ENCODE results near the gene TIMP3.

TIMP3 gene

DNA sequence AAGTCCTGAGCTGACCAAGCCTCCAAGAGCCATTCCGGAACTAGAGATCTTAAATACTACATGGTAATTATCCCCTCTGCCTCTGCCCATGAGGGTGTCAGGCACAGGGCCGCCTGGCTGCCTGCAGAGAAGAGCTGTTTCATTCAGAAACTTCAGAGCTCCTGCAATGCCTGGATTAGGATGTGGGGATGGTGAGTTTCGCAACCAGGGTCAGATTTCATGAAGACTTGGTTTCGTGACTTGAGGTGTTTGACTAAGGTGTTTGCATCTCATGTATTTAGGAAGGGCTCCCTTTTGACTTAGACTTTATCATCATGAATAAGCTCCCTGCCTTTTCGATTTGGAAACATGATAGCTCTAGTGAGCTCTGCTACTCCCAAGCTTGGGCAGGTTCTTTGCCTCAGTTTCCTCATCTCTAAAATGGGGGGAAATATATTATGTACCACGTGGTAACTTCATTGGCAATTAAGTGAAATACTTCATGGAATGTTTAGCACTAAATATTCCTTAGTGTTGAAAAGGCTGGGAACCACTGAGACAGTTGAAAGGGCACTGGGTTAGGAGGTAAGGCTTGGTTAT lies 9.1 kb downstream of the TIMP3 start:
- no peak for DNase-seq

DNA sequence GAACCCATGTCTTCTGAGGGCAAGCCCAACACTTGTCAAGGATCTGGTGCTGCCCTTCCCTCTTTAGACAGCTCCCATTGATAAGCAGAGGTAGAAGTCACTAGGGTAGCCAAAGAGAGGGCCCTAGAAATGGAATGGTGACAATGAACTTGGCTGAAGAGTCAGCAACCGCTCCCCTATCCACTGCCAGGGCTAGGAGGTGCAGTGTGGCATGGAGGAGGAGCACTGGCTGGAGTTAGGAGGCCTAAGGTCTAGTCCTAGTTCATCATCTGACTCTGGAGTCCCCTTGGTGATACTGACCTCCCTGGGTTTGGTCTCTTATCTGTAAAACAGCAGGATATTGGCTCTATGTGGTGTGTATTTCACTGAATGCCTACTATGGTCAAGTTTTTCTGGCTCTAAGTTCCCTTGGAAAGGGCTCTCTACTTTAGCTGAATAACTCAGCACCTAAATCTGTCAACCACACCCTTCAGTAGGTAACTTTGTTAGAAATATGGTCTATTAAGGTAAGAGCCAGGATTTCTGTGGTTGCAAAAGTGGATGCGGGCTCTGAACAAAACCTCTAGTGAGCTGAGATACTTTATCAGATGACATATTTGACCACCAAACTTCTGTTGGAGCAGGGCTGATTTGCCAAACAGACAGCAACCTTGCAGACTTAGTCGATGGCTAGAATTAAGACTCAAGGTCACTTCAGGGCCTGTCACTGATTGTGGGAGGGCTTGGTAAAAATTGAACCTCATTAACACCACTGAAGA lies 10.5 kb downstream of the TIMP3 start:
- no peak for DNase-seq

DNA sequence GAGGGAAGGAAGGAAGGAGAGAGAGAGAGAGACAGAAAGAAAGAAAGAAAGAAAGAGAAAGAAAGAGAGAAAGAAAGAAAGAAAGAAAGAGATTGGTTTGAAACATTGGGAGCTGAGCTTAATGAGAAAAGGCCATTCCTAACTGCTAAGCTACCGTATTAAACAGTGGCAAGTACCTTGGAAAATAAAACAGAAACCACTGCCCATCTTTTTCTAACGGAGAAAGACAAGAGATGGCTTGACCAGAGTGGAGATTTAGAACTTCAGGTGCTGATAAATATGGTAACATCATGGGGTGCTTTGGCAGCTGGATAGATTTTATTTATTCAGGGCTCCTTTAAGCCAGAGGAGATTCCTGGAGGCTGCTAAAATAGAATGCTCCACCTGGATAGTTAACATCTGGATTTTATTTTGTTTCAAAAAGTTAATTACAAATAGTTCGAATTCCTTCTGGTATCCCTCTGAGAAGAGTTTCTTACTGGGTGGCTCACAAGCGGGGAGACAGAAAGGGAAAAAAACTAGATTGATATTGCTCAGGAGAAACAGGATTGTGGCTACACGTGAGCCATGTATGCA lies 12.9 kb downstream of the TIMP3 start:
- DNase-seq: no peak

DNA sequence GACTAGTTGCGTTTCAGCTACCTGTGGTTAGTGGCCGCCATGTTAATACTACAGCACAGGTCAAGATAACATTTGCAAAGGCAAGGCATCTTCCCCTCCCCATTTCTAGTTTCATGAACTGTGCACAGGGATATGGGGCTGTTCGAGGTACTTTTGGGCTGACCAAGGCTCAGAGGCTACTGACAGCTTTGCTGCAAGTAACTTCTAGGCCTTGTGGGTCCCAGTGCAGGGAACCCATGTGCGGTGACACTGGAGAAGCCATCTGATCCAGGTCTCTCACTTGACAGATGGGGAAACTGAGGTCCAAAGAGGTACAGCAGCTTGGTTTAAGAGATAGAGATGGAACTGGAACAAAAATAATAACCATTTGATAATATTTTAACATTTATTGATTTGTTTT lies 13.6 kb downstream of the TIMP3 start:
- DNase-seq: no peak

DNA sequence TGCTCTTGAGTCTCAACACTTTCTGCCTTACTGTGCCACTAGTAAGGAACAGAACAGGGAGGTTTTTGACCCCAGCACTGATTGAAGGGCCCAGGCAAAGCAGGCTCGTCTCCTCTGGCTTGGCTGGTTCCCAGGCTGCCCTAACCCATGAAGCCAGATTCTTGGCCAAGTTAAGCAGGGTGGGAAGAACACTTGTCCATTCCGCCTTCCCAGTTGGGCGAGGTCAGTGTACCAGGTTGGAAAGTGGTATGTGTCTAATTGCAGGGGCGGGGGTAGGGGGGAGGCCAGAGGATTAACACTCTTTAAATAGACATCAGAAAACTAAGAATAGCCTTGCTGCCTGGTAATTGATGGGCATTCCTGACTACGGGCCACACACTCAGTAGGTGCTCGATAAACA lies 14.4 kb downstream of the TIMP3 start:
- DNase-seq: no peak

DNA sequence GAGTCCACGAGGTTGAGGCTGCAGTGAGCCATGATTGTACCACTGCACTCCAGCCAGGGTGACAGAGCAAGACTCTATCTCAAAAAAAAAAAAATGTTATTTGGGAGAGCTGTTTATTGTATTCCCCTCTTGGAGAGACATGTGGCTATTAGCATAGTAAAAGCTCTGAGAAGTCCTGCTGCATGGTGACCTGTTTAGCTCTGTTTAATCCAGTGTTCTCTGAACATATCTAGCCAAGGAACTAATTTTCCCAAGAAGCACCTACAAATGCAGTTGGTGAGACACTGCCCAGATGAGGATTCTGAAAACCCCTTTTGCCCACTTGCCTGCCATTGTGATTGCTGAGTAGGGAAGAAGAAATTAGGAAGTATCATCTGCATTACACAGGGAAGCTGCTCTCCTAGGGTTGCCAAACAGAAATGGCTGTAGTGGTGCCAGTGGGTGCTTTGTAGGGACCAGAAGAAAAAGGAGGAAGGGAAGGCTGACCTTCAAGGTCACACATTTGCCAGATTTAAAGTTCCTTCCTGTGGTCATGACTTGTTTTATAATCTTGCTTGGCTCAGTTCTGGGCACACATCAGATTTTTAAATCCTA lies 15.7 kb downstream of the TIMP3 start:
- no peak for DNase-seq

DNA sequence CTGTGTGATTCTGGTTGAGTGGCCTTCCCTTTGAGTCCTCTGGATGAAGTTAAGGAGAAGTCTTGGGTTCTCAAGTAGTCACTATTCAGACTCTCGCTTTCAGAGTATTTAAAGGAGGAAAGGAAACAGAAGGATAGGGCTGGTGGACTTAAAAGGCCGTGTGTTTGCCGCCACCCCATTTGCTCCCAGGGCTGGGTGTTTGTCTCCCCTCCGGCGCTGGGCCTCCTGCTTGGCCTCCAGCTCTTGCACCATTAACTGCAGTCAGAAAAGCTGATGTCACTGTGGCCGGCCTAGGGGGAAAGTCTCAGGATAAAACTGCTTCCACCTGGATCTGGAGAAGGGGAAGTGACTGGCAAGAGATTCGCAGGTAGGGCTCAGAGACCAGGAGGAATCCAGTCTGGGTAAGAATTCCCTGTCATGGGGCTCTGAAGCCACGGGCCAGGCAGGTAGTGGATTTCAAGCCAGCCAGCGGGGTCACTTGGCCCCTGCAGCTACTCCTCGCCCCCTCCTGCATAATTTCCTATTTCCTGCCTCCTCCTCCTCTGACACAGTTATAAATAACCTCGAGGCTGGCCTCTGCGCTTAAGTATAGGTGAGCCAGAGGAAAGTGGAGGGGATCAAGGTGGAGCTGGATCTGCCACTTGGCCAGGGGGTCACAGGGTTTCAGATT lies 17.1 kb downstream of the TIMP3 start:
- no peak for DNase-seq

DNA sequence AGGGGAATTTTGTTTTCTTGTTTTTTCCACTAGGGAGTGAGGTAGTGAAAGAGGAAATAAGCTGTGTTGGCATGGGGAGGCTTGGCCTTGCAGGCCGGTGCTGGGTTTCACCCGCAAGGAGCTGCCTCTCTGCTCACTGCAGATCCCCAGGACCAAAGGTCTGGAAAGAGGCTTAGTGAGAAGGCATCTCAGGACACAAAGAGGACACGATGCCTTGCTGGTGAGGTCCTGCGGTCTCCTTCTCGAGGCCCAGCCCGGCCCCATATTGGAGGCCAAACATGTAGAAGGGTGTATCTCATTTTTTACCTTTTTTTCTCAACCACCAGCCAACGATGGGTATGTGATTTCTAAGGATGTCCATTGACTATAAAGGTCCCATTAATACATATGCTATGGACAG lies 17.6 kb downstream of the TIMP3 start:
- no peak for DNase-seq

DNA sequence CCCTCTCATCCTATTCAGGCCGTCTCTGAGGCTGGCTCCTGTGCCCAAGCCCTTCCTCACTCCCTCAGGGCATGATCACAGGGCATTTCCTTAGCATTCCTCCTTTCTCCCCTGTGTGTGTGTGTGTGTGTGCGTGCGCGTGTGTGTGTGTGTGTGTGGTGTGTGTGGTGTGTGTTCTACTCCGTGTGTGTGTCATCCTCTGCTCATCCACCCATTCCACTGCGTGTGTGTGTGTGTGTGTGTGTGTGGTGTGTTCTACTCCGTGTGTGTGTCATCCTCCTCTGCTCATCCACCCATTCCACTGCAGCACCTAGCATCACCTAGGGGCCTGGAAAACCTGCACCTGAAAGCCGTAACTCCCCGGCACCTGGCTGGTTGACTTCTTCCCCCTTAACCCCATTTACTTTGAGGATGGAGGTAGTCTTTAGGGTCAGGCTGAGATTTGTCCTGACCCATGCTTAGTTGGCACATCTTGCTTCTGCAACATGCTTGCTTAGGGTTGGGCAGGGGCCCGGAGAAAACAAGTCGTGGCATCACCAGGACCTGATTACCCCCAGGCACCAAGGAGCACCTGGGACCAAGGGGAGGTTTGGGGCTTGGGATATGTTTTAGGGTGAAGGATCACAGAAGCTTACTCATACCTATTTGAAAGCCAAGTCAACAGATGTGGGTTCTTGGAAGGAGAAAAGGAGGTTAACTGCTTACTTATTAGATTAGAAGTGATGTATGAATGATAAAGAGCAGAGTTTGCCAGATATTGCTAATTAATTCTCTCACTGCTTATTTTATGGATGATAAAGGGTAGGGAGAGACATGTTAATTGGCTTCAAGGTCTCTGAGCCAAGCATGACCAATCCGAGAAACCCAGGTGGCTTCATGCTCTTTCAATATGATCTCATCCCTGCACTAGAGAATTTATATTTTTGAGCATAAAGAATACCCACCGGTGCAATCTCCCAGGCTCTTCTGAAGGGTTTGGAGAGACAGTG lies 18.9 kb downstream of the TIMP3 start:
- DNase-seq: no peak

DNA sequence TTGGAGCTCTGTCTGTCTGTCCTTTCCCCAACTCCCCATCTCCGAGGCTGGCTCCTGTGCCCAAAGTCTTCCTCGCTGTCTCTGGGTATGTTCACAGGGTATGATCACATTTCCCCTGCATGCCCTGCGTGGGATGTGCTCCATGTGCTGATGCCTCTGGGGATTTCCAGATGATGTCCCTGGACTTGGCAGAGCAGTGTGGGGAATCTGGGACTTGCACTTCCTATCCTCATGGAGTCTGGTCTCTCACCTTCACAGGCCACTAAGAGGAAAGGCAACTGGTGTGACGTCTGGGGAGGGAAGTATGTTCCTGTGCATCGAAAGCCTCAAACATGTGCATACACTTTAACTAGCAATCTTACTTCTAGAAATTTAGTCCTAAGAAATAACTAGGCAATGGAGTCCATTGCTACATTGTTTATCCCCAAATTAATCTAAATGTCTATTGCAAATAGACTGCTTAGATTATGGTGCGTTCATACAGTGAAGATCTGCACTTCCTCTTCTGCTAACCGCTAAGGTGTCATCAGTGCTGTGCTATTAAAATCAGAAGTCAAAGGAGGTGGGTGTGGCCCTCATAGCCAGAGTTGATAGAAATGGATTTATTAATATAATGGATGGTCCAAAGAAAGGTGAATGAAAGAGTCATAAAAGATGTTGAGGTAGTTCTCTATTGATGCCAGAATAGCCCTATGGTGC lies 20.8 kb downstream of the TIMP3 start:
- DNase-seq: no peak

DNA sequence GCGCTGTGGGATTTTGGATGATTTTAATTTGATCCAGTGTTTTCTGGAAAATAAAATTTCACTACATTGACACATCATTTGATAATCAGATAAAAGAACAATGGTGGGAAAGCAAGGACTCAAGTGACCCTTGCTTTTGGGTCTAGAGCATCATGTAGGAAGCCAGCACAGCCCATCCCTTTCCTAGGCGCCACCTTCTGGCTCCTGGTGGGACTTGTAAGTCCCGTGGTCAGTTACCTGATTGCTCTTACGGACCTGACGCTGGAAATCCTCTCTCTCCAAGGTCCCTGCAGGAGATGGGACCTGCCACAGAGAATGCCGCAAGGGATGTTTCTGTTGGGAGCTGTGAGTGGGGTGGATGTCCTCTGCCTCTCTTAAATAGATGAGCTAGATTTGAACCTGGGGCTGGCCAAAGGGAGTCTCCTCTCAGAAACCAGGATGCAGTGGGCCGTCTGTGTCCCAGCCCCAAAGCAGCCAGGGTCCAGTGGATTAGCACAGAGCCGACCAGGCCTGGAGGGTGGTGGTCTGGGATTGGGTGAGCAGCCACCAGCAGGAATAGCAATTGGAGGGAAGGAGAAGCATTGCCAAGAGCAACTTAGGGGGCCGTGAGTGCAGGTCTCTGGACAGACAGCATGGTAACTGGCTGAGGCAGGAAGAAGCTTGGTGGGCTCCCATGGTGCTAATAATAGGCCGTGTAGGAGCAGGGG lies 21.7 kb downstream of the TIMP3 start:
- DNase-seq: no peak

DNA sequence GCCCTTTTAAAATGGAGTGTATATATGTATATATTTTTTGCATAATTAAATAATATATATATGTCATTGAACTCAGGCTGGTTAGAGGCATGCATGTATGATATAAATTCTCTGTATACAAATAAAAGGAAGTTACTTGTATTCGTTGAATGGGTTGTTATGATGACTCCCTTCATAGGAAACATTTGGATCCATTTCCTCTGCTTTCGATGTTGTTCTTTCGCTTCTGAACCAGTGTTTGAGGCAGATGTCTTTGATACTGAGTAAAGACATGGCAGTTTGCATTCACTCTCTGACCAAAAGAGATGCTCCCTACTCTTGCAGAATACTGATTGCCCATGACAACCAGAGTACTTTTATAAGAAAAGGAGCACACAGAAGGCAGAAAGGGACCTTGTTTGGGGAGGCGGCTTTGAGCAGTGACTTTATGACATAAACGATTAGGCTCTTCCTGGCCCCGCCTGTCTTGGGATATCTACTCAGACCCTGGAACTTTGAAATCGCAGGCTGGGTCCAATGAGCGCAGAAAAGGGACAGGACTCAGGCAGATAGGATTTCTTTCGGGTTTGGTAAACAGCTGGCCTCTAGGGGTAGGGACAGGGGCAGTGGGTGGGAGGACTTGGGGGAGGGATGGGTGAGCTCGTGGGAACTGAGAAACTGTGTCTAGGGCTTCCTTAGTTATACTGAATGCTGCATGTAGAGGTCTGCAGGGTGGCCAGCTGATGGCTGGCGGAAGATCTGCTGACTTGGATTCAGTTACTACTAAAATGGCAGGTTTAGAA lies 23.2 kb downstream of the TIMP3 start:
- DNase-seq: no peak

DNA sequence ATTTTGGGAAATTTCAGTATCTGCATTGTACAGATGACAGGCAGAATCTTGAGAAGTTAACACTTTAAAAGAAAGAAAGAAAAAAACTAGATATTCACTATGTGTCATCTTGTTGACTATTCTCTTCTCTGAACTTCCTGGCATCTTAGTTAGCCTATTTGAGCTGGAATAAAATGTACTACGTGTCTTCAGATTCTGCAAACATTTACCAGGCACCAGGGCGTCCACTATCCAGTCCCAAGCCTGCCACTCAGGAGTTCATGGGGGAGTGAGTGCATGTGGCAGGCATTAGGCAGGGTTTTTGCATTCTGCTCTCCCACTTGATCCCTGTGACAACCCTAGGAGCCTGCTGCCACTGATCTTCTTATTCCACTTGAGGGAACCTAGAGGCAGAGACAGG lies 25.0 kb downstream of the TIMP3 start:
- DNase-seq: no peak

DNA sequence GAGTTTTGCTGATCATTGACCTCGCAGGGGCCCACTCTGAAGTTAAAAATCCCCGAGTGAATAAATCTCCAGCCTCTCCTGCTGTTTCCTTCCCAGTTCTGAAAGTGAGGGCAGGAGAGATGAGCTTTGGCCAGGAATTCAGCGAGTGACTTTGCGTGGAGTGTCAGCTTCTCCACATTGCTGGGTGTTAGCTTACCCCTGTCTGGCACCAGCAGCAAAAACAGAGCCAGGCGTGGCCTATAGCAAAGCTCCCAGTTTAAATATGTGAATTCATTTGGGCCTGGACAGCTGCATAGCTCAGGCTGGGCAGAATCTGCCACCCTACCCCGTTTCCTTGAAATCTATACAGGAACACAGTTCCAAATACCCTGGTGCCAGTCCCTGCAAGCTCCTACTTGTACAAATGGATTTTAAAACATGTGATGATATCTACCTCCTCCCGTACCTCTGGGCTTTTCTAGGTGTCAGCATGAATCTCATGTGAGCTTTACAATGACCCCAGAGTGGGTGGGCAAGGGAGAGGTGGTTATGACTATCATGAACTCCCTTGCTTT lies 25.6 kb downstream of the TIMP3 start:
- no peak for DNase-seq

DNA sequence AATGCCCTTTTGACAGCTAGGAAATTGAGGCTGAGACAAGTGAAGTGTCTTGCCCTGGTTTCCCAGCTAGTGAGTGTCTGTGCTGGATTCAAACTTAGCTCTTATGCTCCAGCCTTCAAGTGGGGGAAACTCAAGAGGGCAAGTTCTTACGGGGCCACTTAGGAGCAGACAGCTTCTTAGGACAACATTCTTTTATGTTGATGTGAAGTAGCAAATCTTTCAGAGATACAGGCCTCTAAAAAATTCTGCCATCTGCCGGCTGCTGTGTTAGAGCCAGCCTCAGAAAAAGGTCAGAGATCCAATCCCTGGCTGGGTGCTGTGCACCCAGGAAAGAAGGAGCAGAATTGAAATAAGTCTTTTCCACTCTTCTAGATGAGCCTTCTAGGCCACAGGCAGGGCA lies 26.6 kb downstream of the TIMP3 start:
- no peak for DNase-seq

DNA sequence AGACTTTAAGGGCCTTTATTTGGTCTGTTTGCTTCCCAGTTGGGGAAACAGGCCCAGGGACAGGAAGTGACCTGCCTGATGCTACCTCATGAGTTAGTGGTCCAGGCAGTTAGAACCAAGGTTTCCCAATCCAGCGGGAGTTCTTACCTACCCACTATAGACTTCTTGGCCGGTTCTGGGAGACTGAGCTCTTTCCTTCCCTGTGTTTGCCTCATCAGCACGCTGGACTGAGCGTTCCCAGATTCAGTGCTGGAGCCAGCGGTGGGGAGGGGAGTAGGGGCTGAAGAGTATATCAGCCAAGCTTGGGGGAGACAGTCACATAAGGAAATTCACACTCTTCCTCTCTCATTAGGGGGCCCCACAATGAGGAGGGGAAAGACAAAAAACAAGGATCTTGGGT lies 27.1 kb downstream of the TIMP3 start:
- DNase-seq: no peak

DNA sequence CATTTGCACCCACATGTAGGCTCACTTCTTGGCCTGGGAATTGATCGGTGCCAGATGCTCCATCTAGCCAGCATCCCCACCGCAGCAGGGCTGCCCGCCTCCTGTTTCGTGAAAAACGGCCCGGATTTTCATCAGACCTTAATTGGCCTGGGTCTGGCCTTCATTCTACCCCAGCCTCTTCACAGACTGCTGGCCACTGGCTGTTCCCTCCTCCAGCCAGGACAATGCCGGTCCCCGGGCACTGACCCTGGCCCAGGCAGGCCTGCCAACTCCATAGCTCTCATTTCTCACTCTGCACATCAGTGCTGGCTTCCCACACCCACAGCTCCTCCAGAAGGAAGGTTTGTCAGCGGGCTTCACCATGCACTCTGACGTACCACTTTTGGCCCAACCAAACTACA lies 27.9 kb downstream of the TIMP3 start:
- DNase-seq: no peak

DNA sequence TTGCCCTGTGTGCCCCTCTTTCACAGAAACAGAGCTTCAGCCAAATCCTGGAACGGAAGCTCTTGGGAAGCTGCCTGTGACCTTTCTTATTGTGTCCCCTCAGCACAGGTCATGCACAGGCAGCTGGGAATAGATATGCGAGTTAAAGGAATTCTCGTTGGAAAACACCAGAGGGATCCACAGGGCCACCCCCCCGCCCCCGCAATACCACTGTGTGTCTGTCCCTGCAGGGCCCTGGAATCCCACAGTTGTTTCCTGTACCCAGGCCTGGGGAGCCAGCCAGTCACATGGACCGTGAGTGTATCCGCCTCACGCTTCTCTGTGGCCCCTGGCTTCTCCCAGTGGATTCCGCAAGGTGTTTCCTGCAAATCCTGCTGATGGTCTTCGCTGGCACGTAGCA lies 29.0 kb downstream of the TIMP3 start:
- no peak for DNase-seq

DNA sequence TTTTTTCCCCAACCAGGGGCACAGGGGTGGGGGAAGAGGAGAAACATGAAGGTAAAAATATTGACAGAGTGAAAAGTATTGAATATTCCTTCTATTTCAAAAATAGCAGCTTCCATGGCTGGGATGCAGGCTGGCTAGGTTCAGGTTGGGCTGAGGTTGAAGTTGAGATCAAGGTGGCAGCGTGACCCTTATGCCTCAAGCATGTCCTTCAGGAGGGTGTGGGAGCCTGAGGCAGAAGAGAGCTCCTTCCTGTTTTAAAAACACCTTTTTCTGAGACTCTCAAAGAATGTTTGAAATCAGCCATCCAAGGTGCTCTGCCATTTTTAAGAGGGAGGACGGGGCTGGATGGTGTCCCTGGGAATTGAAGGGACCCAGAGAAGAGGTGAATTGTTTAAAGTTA lies 29.5 kb downstream of the TIMP3 start:
- no peak for DNase-seq

DNA sequence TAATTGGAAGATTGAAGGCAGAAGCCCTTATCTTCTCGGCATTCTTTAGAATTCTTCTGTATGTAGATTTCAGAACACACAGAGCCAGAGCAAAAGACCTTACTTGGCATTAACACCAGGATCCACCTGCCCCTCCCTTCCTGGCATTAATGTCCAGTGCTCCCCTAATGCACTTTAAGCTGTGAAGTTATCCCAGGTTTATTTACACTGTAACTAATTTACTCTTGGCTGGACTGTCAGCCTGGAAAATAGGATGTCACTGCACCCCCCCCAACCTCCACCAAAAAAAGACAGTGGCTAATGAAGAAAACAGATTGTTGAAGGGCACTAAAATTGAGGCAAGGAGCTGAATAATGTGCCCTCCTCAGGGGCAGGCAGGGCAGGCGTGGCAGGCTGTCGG lies 30.1 kb downstream of the TIMP3 start:
- no peak for DNase-seq

Data from activated naive CD4-positive, alpha-beta T cell treated with anti-CD3 and anti-CD28 coated beads, Interleukin-2, amount 50 U/mL, for 16 hours (primary cell).